HG03378 (cell line): Measurements from ENCODE around the gene FAM219A.
"Not testable (repeated sequence)": the region's sequence is repeated elsewhere in the genome, so short reads cannot be mapped to it uniquely, and the experiment has no call there.

Experiments
- ATAC-seq: cut with Tn5 transposase; IDR thresholded peaks from one replicate; pipeline ENCODE4 v1.9.1; 2021; ENCODE audit warnings: mild to moderate bottlenecking, moderate library complexity; ENCODE audit not compliant: unreplicated experiment

The FAM219A gene

DNA sequence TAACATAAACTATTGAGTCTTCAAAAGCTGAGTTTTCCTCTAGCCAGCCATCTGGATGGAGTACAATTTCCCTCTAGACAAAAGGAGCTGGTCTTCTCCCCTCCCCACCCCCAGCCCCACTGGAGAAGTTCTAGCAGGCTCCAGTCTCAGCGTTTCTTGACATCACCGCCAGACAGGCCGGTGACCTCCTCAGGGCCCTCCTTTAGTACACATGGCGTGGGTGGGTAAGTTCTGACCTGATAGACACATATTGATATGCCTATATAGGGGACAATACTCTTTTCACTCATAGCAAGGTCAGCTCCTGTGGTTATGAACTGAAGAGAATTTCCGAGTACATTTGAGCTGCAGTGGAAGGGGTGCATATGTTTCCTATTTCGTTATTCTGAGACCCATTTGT is 27.5 kb upstream of the FAM219A start:
- no peak for ATAC-seq

DNA sequence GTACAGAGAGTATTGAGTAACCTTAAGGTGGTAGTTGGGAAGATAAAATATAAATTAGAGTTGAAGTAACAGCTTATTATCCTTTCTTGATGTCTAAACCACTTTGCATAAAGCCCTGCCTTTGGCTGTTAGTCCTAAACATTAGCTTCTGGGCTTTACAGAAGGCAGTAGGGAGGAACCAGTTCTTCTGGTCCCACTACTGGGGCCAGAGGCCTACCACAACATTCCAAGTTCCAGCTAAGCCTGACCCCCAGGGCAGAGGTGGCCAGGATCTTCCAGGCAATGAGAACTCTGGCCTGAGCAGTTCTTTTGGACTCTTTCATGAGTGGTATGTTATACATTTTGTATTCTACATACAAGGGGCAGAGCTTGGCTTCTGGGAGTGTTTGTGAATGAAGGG is 26.3 kb upstream of the FAM219A start:
- no peak for ATAC-seq

- ATAC-seq: not testable (repeated sequence)
Measured at GRCh38 chr9:34482746-34483145, 24.4 kb upstream of the FAM219A start.

- not testable (repeated sequence) for ATAC-seq
Measured at GRCh38 chr9:34481620-34482019, 23.2 kb upstream of the FAM219A start.

- no peak for ATAC-seq
Measured at GRCh38 chr9:34479431-34479866, 21.1 kb upstream of the FAM219A start.

GRCh38 chr9:34477541-34477940 is 19.2 kb upstream of the FAM219A start:
- ATAC-seq: no peak

DNA sequence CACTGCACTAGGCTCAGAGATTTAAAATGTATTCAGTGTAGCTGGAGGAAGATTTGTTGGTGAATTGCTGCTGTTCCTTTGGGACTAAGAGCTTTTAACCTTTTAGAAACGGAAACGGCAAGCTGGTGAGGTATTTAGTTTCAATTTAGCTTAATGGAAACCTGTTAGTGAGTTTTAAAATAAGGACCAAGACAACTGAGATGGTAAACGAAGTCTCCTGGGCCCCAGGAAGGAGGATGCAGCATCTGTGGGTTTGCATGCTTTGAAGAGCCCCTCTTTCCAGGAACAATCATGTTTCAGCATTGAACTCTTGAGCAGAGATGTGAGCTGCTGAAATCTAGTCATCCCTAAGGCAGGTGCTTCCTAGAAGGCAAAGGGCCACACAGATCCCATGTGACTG is 16.7 kb upstream of the FAM219A start:
- no peak for ATAC-seq

DNA sequence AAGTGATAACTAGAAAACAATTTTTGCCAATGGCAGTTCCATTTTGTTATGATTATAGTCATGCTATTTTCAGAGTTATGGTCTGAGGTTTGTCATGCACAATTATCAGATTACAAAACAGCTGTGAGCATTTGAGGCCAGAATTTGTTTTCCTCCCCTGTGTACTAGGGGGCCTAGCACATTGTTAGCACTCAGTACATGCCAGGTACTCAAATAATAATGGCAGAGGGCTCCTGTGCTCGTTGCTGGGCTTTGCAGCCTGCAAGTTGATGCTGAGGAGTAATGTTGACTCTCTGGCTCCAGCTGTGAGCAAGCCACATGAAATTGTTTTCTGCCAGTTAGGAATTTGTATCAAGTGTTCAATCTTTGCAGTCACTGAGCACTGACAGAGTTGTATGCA is 7.1 kb upstream of the FAM219A start:
- no peak for ATAC-seq

- no peak for ATAC-seq
Measured at GRCh38 chr9:34464571-34464970, 6.2 kb upstream of the FAM219A start.

DNA sequence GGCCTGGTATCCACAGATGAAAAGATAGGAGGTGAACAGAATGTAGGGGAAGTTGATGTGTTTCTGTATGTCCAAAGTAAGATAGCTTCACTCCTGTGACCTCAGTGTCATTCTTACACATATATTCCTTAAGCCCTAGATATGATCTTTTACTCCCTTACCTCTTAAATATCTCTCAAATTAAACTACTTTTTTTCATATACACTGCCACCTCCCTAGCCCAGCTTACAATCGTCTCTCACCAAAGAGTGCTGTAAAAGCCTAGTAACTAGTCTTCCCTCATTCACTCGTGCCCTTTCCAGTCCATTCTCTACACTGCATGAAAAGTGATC is 5.5 kb upstream of the FAM219A start:
- no peak for ATAC-seq

DNA sequence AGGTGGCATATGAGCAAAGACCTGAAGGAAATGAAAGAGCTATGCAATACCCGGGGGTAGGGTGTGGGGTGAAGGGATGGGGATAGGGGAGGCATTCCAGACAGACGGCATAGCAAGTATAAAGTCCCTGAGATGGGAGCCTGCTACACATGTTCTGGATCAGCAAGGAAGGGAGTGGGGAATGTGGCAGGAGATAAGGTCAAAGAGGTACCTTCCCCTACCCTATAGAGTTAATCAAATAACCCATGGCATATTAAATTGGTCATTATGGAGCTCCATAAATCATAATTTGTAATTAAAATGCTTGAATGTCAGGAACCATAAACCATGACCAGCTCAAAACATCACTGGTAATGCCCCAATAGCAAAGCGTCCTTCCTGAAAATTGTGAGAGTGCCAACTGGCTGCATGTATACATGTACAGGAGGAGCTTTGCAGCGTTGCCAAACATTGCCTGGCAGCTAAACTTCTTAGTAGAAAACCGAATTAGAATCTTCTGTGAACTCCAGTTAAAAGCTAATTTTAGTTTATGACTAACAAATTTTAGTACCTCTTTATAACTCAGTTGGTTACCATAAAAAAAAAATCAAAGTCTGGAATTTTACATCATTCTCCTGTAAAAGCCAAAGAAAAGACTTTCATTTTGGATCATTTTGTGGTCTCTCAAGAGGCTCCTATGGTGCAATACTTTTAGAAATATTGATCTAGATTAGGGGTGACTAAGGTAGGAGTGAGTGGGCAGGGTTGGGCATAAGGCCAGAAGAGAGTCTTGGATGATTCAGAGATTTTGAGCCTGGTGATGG is 4.9 kb upstream of the FAM219A start:
- no peak for ATAC-seq

DNA sequence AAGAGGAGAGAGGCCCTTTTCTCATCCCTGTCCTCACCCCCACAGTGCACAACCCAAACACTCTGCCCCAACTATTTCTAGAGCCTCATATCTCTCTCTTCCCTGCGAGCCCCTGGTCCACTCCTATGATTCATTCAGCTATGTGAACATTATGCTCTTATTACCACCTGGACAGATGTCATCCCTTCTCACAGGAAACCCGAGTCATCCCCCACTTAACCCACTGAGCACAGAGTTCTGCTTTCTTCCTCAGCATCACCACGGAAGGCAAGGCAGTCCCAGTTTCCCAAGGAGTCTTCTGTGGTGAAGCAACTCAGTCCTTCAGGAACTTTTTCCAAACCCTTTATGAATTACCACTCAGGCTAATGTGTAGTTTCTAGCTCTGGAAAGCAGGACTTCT is 1.6 kb upstream of the FAM219A start:
- ATAC-seq: no peak

- ATAC-seq: no peak
Measured at GRCh38 chr9:34459356-34459755, 986 bp upstream of the FAM219A start.

- no peak for ATAC-seq
Measured at GRCh38 chr9:34458959-34459340, 580 bp upstream of the FAM219A start.

DNA sequence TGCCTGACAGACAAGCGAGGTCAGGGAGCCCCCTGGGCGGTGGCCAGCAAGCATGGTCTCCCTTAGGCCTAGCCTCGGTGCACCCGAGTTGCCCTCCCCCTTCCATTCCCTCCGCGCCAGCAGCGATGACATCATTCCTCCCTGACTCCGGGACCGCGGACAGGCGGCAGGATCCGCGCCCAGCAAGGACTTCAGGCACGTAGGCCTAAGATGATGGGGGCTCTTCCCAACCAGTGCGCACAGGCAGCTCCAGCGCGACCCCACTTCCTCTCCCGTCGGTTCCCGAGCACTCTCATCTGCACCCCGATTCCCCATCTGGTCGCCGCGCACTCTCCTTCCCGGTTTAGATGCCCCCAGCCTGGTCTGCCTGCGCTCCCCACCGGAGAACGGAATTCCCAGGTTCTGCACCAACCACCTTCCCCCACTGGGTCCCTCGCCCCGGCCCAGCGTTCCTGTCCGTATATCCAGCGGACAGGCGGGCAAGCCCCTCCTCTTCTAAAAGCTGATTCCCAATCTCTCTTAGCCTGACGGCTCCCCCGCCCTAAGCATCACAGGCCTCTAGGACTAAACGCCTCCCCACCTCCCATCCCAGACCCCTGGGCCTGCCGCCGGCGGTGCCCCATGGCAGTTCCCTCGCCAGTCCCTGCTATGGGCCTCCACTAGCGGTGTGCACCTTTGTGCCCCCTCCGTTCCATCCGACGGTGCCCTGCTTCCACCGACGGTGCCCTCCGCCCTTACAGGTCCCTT is 931 bp downstream of the FAM219A start:
- ATAC-seq: no peak

GRCh38 chr9:34456746-34457145 is 1.6 kb downstream of the FAM219A start:
- no peak for ATAC-seq

GRCh38 chr9:34456151-34456550 is 2.2 kb downstream of the FAM219A start:
- no peak for ATAC-seq

DNA sequence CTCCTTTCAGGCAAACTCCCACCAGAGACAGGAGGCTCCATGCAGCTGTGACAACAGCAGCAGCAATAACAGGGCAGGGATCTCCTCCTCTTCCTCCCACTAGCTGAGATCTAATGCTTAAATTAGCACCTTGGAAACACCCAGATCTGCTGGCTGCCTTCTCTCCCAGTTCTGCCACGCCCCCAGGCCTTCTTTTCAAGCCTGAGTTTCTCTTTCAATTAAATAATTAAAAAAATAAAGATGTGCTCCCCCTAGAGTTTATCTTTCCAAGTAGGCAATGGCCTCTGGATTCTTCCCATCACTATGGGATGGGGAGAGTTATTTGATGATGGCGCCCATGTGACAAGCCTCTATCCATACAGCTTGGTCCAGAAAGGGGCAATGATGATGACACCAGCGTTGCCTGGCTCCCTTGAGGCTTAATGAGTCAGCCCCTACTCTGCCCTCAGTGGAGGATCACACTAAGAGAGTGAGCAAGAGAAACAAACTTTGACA is 3.8 kb downstream of the FAM219A start:
- ATAC-seq: no peak

DNA sequence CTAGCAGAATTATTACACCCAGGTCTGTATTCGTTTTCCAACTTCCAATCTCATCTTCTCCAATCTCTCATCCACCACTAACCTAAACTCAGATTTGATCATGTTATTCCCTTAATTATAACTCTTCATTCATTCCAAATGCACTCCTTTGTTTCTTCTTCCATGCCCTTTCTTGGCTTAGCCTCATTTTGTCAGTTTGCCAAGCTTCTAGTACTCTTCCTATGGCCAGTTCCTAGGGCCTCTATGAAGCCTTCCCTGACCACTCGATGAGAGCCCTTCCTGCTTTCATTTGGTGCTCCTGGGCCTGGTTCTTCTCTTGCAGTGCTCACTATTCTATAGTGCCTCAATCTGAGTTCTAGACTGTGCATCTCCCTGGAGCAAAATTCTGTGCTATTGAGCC is 5.8 kb downstream of the FAM219A start:
- ATAC-seq: no peak

DNA sequence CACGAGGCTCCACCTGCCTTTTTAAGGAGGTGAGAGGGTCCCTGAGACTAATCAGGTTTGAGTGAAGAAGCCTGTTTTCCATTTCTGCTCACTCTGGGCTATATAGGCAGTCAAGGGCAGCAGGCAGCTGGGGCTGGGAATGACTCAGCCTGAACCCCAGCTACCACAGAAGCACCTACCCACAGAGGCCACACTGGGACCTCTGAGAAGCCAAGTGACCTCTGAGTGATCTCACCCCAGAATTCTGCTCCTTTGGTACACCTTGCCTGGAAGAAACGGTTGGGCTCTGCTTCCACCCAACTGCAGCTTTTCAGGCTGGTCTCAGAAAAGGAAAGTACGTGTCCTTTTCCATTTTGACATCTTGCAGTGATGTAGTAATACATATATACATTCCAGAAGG is 6.8 kb downstream of the FAM219A start:
- peak; percentile 65 for ATAC-seq

- ATAC-seq: no peak
Measured at GRCh38 chr9:34451135-34451534, 7.2 kb downstream of the FAM219A start.

DNA sequence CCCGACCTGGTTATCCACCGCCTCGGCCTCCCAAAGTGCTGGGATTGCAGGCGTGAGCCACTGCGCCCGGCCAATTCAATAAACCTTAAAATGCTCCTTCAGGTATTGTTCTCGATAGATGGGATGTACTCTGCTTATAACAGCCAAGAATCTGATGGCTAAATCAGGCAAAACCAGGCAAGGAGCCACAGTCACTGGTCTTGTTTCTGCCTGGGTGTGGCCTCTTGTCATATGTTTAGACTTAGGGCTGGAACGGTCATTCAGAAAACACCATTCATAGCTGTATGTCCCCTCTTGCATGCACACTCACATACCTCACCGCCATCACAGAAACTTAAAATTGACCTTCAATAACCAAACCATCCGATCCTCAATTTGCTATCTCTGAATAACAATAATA is 7.7 kb downstream of the FAM219A start:
- no peak for ATAC-seq
